Testis (tissue), 2 donors: ENCODE measurements around the gene FAT3.

ENCODE experiments used
- CTCF ChIP-seq, 3 experiments: fragments of 450-650 bp in 2 of 3; fragments of 200-600 bp in 1 of 3; sonication (generic) in 1 of 3; IDR thresholded peaks; one replicate each; pipeline ENCODE4 v1.5.1; 2016 to 2019; ENCODE audit warnings: antibody characterized with exemption in 3 of 3, mild to moderate bottlenecking in 2 of 3, moderate library complexity in 1 of 3
- POLR2A ChIP-seq: fragments of 450-650 bp; IDR thresholded peaks from one replicate; pipeline ENCODE4 v1.6.1; 2017; ENCODE audit warnings: antibody characterized with exemption, mild to moderate bottlenecking, moderate library complexity

- TF ChIP-seq POLR2A (no peak), CTCF (IDR thresholded peaks at IDR 0.05) (no peak)
Measured at GRCh38 chr11:92236856-92237255, 12.2 kb downstream of the FAT3 start.
